ENCODE data around the gene JMJD6. TPM values are rescaled to one million over a fixed set of nuclear protein-coding genes. Genes with fewer than 3 reads are reported as not detected.

The JMJD6 gene
- total and polyA plus RNA-seq, 2 of the 8 experiments (the other 6 are each of a cell fraction or from before 2014, with no cell fraction given), result 8.6 to 18.6 TPM

GRCh38 chr17:76700617-76701470, 25.6 kb downstream of the JMJD6 start:
- H2BK120ac ChIP-seq (replicated peaks; ENCODE audit: low read depth, low read length), result no peak overlapping the region
- H3K18ac ChIP-seq (ENCODE audit: extremely low read depth, low read length), result peak overlapping the region; percentile 85; the same call in 1 of the 2 replicates
- no peaks in the 10 kb centered on the region for H3K9me3 ChIP-seq (ENCODE audit: insufficient read depth in 2 of 2, low read depth in 1 of 2, low read length in 1 of 2)
- H4K91ac ChIP-seq (replicated peaks; ENCODE audit: insufficient read length, low read length), result peak overlapping the region; percentile 23
- H3K27ac ChIP-seq (ENCODE audit: low read depth, low read length), result no peak overlapping the region
- no peak overlapping the region for H3K23ac ChIP-seq (ENCODE audit: insufficient read length)
- TF ChIP-seq CEBPB (IDR thresholded peaks at IDR 0.05; ENCODE audit: low read depth, low read length) (no peak), SIN3A (conservative IDR thresholded peaks at IDR 0.05 in 1 of 2, IDR thresholded peaks at IDR 0.05 in 1 of 2; ENCODE audit: low read depth in 1 of 2, low read length in 2 of 2) (0 out of 4 replicates have a peak, but pooled peaks of 1 of the 2 experiments have one; percentile 45)
- peak overlapping the region; percentile 76; the same call in 1 of the 2 replicates for H2BK12ac ChIP-seq (ENCODE audit: low read depth, low read length)
- H3K27me3 ChIP-seq (replicated peaks in 1 of 4; ENCODE audit: control insufficient read depth in 3 of 4, extremely low read depth in 1 of 4, insufficient read depth in 3 of 4, low read length in 3 of 4), result no peaks in the 10 kb centered on the region; a peak in 1 of 7 replicates
- no peak overlapping the region for H3K56ac ChIP-seq (replicated peaks; ENCODE audit: insufficient read length, low read depth, low read length)
- no peak overlapping the region for H2AK5ac ChIP-seq (ENCODE audit: low read depth, low read length)
- WGBS, 2 experiments (ENCODE audit: extremely low coverage in 1 of 2, insufficient coverage in 1 of 2, insufficient read length in 1 of 2, insufficient replicate concordance in 2 of 2, low coverage in 1 of 2, low lambda C conversion rate in 2 of 2, missing lambda C conversion rate in 1 of 2), result 74% methylated on average over 31 of the region's 33 CpGs; no CpG with 5 or more reads in 1 of the 2 experiments
- FAIRE-seq (no peak), DNase-seq (ENCODE audit: low read depth in 1 of 2, low spot score in 2 of 2) (no peak)
- H2BK20ac ChIP-seq (ENCODE audit: low read length), result peak overlapping the region; percentile 32; the same call in 1 of the 2 replicates
- no peak overlapping the region for H2BK15ac ChIP-seq (ENCODE audit: low read length)
- H3K79me1 ChIP-seq (ENCODE audit: low read depth, low read length), result peaks cover 3% of the 10 kb centered on the region; the same call in 1 of the 2 replicates
- no peak overlapping the region for H4K5ac ChIP-seq (ENCODE audit: insufficient read length, low read depth, low read length)
- H3K4me1 ChIP-seq (replicated peaks in 1 of 4; ENCODE audit: control insufficient read depth in 3 of 4, insufficient read depth in 4 of 4, low read length in 3 of 4), result peaks cover 0 to 29% (median 23%) of the 10 kb centered on the region in 4 experiments; a peak in 6 of 7 replicates
- no peak overlapping the region for H3K4me3 ChIP-seq (ENCODE audit: extremely low read depth in 1 of 4, insufficient read depth in 2 of 4, low read depth in 3 of 4, low read length in 4 of 4)
- no peak overlapping the region for H2AFZ ChIP-seq (ENCODE audit: low read length)
- CTCF ChIA-PET (ENCODE audit: partially characterized antibody), result interaction anchor here (0.7 to 3.9 kb wide), 7 partner anchors 9 to 77 kb away, joined by 3 to 24 read pairs (median 7); no protein-coding TSS in a partner anchor
- no peaks in the 10 kb centered on the region for H4K20me1 ChIP-seq (replicated peaks in 1 of 2; ENCODE audit: control insufficient read depth in 1 of 2, insufficient read depth in 2 of 2, low read length in 2 of 2)
- no peak overlapping the region for H3K14ac ChIP-seq (ENCODE audit: insufficient read length)
- no peaks in the 10 kb centered on the region for H3K79me2 ChIP-seq (ENCODE audit: control insufficient read depth in 1 of 2, insufficient read depth in 2 of 2, low read length in 2 of 2)
- H3K36me3 ChIP-seq (ENCODE audit: control insufficient read depth in 2 of 4, insufficient read depth in 4 of 4, low read length in 3 of 4), result no peaks in the 10 kb centered on the region
- H2BK5ac ChIP-seq (ENCODE audit: low read depth, low read length), result peak overlapping the region; percentile 67; the same call in 1 of the 2 replicates
- POLR2A ChIA-PET (ENCODE audit: partially characterized antibody), result interaction anchor here (0.8 to 1.5 kb wide), 6 partner anchors 9 to 141 kb away, joined by 3 to 4 read pairs (median 3); no protein-coding TSS in a partner anchor
- no peak overlapping the region for H4K8ac ChIP-seq (ENCODE audit: extremely low read depth, insufficient read depth, low read length)
- H3K9ac ChIP-seq (replicated peaks in 1 of 4; ENCODE audit: extremely low read depth in 1 of 4, low read depth in 3 of 4, low read length in 3 of 4), result no peak overlapping the region
- no peak overlapping the region for H3K4ac ChIP-seq (replicated peaks; ENCODE audit: insufficient read length, low read depth, low read length)
- no peaks in the 10 kb centered on the region for H3K23me2 ChIP-seq (ENCODE audit: low read depth, low read length)
- peak overlapping the region; percentile 15 to 27; a peak in 3 of 4 replicates for H3K4me2 ChIP-seq (ENCODE audit: insufficient read depth in 1 of 2, low read depth in 2 of 2, low read length in 2 of 2)

Data from H1 (cell line).